ENCODE results near the gene CCDC154.

- TF ChIP-seq REST (tag by site-specific recombination; IDR thresholded peaks at IDR 0.05): no peak
- no peak for TF ChIP-seq ZFP37 (tag by site-specific recombination; IDR thresholded peaks at IDR 0.05)
- no peak for TF ChIP-seq ZNF768 (tag by site-specific recombination; IDR thresholded peaks at IDR 0.05)
- no peak for TF ChIP-seq ZNF571 (tag by site-specific recombination; IDR thresholded peaks at IDR 0.05)
- TF ChIP-seq ZNF521 (tag by site-specific recombination; IDR thresholded peaks at IDR 0.05): no peak
- no peak for TF ChIP-seq CTCF (tag by site-specific recombination; IDR thresholded peaks at IDR 0.05)
- no peak for TF ChIP-seq ZNF132 (tag by site-specific recombination; IDR thresholded peaks at IDR 0.05; ENCODE audit: borderline replicate concordance)
- no peak for TF ChIP-seq ZNF549 (tag by site-specific recombination; IDR thresholded peaks at IDR 0.05)
- no peak for TF ChIP-seq SP2 (tag by site-specific recombination; IDR thresholded peaks at IDR 0.05)
- no peak for TF ChIP-seq KLF16 (tag by site-specific recombination; IDR thresholded peaks at IDR 0.05)
- no peak for TF ChIP-seq ZNF433 (tag by site-specific recombination; IDR thresholded peaks at IDR 0.05; ENCODE audit: low read depth)
- TF ChIP-seq TRIM28 (IDR thresholded peaks at IDR 0.05; ENCODE audit: borderline replicate concordance, low read length): no peak
- TF ChIP-seq ZBTB44 (tag by site-specific recombination; IDR thresholded peaks at IDR 0.05): no peak
These were observed 31.5 kb downstream of the CCDC154 start for GRCh38 chr16:1412847-1413246.

All from HEK293 (cell line).